GM21423 (cell line): ENCODE measurements around the gene NDEL1.

ENCODE experiments used
- ATAC-seq: cut with Tn5 transposase; IDR thresholded peaks from one replicate; pipeline ENCODE4 v1.9.1; 2021; ENCODE audit warnings: mild to moderate bottlenecking, moderate library complexity; ENCODE audit not compliant: unreplicated experiment

Gene NDEL1

DNA sequence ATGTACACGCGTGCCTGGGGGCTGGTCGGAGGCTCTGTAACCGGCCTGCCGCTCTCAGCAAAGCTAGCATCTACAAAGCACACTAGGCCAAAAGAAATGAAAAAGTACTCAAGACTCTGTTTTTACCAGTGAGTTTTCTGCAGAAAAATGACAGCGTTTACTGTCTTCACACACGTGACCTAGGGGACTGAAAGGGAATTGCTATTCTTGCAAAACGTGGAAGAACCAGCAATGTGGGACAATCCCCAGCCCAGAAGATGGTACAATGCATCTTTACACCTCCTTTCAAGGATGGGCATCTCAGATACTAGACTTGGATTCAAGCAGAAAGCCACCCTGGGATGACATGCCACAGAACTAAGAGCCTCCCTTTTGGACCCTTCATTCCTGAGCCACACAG, 41.5 kb downstream of the NDEL1 start:
- no peak for ATAC-seq

DNA sequence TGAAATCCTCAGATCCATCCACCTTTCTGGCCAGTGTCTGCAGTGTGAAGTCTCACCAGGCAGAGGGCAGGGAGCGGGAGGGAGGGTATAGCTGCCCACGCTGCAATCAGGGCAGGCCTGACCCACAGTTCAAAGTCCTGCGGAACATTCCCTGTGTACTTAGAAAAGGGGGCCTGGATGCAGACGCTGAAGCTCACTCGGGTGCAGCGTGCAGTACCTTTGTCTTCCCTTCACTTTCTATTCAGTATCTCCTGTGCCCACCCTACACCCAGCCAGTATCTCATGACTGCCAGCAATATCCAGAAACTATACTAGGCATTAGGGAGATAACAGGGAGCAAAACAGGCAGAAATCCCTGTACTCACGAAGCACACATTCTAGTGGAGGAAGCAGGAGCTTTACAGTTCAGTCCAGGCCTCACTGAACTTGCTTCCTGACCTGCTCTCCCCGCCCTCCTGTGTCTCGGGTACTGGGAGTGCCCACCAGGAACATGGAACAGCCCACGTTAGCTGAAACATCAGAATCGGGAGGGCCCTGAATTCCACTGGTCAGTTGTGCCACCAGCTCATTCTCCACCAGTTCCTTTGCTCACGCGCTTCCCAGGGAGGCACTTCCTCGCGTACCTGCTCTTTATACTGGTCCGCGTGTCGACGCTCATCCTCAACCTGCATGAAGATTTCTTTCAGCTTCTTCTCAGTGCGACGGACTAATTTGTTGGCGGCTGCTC, 42.2 kb downstream of the NDEL1 start:
- no peak for ATAC-seq

DNA sequence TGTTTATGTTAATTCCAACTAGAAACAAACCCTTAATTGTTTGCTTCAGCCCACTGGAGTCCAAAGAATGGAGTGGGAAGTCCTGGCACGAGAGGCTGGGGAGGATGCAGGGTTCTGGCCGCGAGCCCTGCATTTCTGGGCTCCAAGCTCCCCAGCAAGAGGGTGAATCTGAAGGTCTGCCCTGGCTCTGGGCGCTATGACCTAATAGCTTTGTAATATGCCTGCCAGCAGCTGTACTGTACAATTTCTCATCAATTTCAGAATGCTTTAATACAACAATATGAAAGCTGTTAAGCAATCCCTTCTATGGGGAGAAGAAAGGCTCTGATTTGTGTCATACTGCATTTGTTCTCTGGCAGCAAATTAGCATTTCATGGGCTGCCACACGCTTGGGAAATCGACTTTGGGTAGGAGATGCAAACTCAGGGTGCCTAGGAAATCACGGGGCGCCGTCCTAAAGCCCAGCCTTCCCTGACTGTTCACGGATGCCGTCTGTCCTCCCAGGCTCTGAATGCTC, 43.8 kb downstream of the NDEL1 start:
- ATAC-seq, result no peak

DNA sequence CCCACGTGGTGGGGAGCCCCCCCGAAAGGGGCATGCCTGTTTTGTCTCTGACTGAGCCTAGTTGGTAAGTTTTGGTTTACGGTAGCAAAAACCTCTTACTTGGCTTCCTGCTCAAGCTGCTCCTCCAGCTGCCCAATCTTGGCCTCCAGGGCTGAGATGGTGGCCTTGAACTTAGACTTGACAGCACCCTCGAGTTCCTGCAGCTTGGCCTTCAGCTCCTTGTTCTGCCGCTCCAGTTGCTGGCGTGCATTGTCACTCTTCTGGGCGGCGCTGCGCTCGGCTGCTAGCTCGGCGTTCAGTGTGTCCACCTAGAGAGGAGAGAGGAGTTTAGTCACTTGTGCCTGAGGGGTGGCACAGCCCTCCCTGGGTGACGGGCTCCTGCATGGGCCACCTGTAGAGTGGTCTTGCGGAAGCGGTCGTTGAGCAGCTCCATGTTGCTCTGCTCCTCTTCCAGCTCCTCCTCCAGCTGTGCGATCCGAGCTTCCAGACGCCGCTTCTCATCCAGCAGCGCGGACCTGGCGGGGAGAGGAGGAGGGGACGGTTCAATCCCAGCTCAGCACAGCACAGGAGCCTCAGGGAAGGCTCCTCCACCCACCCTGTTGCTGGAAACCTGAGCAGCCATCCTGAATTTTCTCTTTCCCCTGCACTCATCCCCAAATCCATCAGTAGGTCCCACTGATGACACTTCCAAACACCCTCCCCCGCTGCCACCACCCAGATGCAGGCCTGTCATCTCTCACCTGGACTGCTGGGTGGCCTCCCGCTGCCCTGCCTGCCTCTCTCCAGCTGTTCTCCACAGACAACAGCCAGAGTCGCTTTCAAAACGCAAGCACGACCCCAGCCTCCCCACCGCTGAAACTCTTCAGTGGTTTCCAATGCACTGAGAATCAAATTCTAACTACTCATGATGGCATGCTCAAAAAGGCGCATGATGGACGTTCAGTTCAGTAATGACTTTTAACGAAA, 44.6 kb downstream of the NDEL1 start:
- no peak for ATAC-seq

DNA sequence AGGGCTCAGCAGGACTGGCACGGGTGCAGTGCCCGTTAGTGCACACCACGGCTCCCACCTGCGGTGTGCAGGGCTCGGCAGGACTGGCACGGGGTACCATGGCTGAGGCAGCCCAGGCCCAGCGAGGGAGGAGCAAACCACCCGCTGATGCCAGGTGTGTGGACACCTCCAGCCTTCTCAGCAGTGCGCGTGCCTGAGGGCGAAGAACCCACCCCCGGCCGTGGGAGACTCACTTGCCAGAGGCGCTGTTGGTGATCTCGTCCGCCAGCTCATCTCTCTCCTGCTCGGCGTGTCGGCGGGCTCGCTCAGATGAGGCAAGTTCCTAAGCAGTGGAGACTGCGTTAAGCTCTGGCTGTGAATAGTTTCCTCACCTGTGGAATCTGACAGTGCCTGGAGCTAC, 45.4 kb downstream of the NDEL1 start:
- no peak for ATAC-seq

DNA sequence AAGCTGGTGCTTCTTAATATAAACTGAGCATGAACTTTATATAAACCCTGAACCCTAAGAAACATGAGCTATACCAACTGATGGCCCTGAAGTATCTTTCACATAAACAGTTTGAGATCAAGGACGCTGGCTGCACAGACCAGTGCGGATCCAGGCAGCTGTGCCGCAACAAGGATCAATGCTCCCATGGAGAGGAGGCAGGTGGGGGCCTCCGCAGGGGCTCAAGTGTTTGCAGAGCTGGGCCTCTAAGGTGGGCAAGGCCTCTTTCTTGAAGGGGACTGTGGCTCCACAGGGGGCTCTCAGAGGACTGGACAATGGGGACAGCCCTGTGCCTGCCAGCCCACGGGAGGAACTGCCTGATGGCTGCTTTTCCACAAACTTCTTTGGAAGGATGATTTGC, 46.0 kb downstream of the NDEL1 start:
- ATAC-seq, result no peak

DNA sequence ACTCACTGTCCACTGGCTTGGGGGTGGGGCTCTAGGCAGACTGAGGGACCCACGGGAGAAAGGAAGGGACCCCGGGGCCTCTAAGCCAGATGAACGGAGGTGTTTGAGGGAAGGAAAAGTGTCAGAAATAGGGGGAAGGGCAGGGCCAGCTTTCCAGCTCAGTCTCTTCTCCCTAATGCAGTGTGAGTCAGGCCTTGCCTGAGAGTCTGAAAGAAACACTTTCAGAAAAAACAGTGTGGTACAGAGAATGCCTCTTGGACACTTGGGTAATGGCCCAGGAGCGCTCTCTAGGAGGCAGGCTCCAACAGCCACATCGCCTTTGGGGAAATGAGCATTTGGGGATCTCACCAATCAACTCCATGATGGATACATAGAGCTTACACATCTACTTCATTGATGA, 46.9 kb downstream of the NDEL1 start:
- ATAC-seq, result no peak

DNA sequence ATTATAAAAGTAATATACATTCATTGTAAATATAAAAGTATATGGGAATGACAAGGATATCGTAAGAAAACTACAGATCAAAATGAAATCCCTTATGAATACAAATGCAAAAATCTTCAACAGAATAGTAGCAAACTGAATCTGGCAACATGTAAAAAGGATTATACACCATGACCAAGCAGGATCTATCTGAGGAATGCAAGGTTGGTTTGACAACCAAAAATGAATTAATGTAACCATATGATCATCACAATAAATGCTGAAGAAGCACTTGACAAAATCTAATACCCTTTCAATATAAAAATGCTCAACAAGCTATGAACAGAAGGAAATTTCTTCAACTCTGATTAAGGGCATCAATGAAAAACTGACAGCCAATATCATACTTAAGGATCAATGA, 48.8 kb downstream of the NDEL1 start:
- ATAC-seq, result no peak

DNA sequence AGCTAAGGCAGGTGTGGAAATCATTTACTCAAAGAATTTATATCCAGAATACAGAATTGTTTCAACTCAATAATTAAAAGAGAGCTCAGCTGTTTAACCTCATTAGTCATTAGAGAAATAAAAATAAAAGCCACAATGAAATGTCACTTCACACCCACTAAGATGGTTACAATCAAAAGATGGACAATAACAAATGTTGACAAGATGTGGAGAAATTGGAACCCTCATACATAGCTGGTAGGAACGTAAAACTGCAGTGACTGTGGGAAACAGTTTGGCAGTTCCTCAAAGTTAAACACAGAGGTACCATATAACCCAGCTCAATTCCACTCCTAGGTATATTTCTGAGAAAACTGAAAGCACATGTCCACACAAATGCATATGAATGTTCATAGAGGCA, 49.8 kb downstream of the NDEL1 start:
- ATAC-seq, result no peak

DNA sequence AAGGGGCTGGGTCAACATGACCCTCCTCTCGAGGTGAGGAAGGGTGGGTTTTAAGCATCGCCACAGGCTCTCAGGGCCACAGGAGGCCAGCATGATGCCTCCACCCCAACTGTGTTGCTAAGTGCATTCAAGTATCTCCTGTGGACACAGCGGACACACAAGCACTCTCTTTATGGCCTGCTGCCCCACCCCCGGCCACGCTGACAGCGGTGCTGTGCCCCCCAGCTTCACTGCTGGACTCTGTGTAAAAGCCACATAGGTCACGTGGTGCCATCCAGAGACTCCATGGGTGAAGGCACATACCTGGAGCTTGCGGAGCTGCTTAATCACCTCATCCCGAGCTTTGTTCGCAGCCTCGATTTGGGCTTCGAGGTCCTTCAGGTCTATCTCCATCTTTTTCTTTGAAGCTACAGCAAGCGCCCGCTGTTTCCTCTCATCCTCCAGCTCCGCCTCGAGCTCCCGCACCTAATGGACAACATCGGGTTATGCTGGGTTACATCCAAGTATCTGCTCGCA, 51.5 kb downstream of the NDEL1 start:
- ATAC-seq, result no peak

DNA sequence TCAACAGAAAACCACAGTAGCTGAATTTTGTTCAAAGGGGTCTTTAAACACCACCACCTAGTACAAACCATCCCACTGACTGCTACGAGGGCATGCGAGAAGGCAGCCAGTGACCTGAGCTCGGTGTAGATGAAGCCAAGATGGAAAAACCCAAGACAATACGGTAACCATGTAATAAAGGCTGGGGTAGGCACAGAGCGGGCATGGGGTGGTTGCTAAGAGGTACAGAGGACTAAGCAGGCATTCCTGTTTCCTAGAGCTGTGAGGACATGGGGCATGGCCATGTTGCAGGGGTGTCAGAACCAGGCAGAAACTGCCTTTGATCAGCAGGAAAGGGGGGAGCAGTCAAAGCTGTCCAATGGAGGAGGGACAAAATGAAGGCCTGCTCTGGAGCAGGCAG, 52.1 kb downstream of the NDEL1 start:
- no peak for ATAC-seq

DNA sequence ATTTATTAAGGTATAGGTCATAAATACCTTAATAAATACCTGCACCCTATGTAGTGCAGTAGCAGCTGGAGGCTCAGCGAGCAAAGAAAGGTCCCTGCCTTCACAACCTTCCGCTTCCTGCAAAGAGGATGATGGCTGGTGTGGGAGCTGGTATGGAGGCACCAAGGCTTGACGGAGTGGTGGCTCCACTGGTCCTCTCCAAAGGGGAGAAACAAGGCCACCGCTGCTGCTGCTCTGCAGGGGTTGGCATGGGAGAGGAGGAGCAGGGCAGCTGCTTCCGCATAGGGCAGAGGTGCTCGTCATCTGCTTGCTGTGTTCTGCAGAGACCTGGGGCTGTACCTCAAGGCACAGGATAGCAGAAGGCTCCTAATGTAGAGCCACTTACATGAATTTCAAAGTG, 52.8 kb downstream of the NDEL1 start:
- no peak for ATAC-seq

DNA sequence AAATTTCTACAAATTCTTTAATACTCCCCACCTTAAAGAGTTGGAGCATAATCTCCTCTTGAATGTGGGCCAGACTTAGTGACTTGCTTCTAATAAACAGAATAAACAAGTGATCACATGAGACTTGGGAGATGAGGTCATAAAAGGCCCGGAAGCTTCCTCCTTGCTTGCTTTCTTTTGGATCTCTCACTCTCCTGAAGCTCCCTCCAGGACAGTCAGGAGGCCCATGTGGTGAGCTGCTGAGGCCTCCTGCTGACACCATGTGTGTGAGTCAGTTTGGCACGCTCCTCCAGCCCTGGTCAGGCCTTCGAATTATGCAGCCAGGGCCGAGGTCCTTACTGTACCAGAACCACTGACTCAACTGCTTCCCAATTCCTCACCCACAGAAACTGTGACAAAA, 53.2 kb downstream of the NDEL1 start:
- no peak for ATAC-seq

DNA sequence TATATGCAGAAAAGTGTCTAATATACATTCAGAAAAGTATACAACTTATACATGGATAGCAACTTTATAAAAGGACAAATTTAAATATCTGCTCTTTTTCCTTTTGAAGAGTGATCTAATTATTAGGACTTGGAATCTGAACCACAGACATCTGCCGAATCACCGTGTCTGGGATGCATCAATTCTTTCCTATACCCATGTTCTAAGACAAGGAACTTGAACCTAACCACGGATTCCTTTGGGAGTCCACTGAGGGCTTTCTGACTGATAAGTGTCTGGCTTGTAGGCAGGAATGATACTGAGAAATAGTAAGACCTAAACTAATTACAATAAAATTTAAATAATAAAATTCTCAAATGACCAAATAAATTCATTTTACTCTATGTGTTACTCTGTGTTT, 54.2 kb downstream of the NDEL1 start:
- ATAC-seq, result no peak

DNA sequence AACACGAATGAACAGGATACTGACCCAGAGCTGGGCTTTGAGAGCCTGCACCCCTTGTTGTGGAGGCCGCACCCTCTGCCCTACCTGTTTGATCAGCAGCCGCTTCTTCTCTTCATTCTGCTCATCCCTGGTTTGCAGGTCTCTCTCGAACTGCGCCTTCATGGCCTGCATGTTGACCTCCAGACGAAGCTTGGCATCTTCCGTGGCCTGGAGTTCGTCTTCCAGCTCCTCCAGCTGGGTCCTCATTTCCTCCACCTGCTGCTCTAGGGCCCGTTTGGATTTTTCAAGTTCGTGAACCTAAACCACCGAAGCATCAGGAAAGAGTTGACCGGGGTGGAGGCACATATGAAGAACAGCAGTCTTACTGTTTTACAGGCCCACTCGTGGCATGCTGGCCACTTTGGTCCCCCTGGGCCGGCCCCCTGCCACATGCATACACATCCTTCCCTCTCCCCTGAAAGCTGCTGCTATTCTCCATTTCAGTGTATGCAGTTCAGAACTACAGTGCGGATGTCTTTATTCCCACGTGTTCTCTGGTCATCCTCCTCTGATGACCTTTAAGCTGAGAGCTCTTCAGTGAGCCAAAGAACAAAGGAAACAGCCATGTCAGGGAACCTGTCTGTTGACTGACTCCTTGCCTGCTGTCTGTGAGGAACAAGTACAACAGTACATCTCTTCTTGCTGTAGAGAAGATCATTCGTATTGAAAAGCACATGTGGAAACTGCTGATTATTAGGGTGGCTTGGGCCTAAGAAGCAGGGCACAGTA, 54.8 kb downstream of the NDEL1 start:
- no peak for ATAC-seq

DNA sequence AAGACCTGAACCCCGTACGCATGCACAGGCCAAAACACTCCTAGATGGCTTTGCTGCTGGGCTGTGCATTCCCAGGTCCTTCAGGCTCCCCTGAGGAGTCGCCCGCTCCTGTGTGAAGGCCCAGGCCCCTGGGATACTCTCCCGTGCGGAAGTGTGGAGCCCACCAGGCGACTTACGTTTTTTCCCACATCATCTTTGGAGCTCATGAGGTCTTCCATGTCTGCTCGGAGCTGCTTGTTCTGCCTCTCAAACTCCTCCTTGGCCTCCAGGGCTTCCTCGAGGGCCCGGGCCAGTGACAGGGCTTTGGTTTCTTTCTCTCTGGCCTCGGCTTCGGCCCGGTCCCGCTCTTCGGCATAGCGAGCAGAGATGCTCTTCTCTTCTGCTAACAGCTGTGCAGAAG, 56.4 kb downstream of the NDEL1 start:
- no peak for ATAC-seq

DNA sequence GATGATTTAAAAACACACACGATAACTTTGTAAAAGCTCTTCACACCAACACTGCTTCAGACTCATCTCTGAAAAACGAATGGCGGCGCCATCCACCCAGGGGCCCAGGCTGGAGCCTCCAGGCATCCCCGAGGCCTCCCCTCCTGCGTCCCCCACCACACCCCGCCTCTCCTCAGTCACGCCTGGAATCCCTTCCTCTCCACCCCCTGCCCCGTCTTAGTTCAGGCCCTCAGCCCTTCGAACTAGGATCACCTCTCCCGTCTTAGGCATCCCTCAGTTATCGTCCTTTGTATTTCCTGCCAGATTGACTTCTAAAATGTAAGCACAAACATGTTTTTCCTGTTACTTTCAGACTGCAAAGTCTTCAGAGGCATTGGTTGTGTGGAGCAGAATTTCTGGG, 58.3 kb downstream of the NDEL1 start:
- ATAC-seq, result no peak

DNA sequence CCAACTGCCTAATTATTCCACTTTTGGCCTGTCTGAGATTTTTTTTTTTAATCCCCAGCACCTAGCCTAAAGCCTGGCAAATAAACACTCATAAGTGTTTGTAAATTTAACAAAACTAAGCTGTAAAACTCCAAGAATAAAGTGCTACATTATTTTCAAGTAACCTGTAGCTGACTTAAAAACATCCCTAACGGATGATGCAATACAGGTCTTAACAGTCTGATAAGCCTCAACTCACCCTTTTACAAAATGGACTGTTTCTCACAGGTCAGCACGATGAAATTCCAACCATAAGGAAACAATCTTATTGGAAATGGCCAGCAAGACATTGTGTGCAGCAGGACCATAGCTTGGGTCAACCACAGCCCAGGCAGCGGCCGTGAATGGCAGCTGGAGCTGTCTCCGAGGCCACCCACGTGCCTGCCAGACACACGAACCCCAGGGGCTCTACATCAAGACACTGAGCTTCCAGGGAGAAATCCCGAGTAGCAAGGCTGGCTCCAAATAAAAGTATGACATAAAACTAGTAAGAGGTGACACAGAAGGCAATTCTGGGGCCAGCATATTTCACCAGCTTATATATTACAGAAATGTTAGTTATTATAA, 58.9 kb downstream of the NDEL1 start:
- no peak for ATAC-seq

DNA sequence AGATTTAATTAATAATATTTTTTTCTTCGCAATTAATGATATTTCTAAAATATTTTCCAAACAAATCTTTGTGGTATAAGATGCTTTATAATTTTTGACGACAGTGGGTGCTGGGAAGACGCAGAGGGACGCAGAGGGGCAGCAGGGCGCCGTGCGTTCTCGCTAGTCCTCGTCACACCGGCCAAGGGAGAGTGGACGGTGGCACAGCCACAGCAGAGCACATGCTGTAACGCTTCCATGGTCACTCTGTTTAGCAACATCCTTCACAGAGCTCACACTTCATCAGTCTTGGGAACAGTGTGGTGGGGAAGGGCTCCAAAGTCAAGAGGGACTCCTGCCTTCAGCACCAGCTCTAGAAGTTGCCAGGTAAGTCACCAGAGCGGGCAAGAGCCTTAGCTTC, 60.4 kb downstream of the NDEL1 start:
- no peak for ATAC-seq

DNA sequence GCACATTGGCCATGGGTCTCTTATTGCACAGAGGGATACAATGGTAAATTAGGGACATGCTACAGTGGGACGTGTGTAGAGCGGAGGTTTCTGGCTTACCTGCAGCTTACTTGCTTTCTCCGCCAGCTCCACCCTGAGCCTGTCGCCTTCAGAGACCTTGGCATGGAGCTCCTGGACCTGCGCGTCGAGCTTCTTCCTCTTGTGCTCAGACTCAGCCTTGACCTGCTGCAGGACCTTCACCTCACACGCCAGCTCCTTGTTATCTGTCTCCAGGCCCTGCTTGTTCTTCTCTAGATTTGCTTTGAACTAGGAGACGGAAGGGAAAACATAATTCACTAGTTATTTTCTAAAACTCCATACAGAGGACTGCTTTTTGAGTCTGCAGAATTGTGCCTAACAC, 63.5 kb downstream of the NDEL1 start:
- ATAC-seq, result no peak

DNA sequence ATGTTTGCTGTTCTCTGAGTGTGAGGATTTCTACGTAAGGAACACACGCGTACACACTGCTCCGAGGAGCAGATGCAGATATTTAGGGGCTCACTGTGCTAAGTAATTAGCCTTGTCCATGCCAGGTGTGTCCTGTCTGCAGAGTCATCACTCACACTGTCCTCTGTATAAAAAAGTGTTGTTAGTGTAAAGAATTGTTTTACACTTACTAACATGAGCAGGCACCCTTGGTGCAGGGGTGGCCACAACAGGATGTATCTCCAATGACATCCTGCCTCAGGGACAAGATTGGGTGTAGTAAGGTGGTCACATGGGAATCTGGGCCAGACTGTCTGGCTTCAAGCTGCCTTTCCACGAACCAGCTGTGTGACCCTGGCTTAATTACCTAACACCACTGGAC, 63.9 kb downstream of the NDEL1 start:
- no peak for ATAC-seq
